NCI-H2196 (cell line): Measurements from ENCODE around the gene LNPK.
"Not testable (repeated sequence)": the region's sequence is repeated elsewhere in the genome, so short reads cannot be mapped to it uniquely, and the experiment has no call there.

ENCODE experiments used
- DNase-seq: peaks from one replicate; lab custom pipeline; 2025; ENCODE audit not compliant: unreplicated experiment; lab: John Stamatoyannopoulos, UW

The LNPK gene

DNA sequence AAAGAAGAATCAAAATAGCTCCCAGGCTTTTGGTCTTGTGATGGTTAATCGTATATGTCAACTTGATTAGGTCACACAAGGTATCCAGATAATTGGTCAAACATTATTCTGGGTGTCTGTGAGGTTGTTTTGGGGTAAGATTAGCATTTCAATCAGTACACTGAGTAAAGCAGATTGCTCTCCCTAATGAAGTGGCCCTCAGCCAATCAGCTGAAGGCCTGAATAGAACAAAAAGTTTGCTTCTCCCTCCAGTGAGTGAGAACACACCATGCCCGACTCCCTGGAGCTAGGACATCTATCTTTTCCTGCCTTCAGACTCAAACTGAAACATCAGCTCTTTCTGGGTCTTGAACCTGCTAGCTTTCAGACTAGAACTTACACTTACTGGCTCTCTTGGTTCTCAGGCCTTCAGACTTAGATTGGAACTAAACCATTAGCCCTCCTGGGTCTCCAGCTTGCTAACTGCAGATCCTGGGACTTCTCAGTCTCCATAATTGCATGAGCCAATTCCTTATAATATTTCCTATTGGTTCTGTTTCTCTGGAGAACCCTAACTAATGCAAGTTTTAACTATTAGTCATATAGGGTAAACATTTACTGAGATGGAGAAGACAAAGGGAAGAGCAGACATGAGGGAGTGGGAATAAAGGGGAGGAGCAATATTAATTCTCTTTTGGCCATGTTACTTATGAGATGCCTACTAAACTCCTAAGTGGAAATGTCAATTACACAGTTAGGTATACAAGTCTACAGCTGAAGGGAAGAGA, 25.5 kb downstream of the LNPK start:
- no peak for DNase-seq

DNA sequence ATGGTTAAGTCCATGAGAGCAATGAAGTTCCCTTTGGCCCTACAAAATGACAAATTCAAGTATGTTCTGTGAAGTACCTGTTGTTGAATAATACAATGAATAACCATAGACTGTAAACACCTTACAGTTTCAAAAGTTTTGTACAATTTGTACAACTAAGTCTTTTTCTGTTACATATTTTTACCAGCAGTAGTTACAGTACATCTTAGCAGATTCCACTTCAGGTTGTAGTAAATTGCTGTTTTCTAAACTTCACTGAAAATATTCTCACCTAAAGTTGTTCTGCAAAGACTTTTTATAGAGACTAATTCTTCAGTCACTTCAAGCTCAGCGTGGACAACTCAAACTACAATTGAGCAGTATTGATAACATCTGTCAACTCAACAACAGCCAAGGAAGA, 28.7 kb downstream of the LNPK start:
- DNase-seq = no peak

DNA sequence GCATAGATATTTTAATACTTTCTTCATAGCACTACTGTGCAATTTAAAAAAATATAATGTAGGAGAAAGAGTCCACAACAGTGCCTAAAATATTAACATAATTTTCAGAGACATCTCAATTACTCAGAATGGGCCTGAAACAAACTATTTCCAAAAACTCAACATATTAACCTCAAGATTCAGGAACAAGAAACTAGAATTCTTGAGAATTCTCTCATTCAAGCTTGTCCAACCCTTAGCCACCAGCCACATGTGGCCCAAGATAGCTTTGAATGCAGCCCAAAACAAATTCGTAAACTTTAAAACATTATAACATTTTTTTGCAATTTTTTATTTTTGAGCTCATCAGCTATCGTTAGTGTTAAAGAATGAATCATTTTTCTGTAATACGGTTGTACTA, 35.2 kb downstream of the LNPK start:
- DNase-seq = no peak

DNA sequence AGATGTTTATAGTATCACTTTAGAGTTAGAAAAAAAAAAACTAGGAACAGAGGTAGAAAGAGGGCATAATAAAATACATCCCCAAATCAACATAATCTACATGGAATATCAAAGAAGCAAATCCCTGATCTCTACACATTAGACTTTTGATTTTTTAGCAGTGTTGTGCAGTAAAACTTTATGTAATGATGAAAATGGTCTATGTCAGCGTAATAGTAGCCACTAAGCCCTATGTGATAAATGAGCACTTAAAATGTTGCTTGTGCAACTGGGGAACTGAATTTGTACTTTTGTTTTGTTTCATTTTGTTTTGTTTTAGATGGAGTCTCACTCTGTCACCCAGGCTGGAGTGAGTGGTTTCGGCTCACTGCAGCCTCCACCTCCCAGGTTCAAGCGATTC, 36.3 kb downstream of the LNPK start:
- no peak for DNase-seq

DNA sequence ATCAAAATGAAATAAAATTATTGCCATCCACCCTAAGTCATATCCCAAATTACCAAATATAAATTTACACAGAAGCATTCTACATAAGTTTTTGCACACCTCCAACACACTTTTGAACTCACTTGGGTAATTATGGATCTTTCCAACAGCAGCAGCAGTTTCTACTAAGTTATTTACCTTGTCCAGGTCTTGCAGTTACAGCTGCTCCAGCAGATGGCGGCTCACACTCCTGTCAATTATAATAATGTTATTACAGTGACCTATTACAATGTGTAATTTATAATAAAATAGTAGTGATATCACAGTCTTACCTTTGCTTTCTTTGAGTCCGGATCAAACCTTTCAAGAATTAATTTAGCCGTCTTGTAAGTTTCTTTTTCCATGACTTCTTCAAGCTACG, 37.9 kb downstream of the LNPK start:
- DNase-seq = no peak

DNA sequence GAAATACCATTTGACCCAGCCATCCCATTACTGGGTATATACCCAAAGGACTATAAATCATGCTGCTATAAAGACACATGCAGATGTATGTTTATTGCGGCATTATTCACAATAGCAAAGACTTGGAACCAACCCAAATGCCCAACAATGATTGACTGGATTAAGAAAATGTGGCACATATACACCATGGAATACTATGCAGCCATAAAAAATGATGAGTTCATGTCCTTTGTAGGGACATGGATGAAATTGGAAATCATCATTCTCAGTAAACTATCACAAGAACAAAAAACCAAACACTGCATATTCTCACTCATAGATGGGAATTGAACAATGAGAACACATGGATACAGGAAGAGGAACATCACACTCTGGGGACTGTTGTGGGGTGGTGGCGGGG, 38.9 kb downstream of the LNPK start:
- DNase-seq = not testable (repeated sequence)

DNA sequence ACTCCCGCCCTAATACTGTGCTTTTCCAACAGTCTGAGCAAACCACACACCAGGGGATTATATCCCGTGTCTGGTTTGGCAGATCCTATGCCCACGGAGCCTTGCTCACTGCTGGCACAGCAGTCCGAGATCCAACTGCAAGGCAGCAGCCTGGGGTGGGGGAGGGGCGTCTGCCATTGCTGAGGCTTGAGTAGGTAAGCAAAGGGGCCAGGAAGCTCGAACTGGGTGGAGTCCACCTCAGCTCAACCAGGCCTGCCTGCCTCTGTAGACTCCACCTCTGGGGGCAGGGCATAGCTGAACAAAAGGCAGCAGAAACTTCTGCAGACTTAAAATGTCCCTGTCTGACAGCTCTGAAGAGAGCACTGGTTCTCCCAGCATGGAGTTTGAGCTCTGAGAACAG, 44.2 kb downstream of the LNPK start:
- DNase-seq = no peak

DNA sequence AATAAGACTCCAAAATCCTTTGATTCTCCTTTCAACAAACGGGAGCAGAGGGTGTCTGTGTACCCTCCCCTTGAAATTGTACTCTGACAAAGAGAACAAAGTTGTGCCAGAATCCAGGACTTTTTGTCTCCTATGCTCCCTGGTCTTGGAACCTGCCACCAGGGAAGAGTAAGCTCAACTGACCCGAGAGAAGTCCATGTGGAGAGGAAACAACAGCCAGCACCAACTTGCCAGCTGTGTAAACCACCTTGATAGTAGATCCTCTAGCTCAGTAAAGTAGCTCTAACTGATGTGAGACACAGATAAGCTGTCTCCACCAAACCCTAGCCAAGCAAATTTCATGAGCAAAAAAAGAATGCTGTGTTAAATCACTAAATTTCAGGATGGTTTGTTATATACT, 46.9 kb downstream of the LNPK start:
- peak; percentile 14 for DNase-seq

DNA sequence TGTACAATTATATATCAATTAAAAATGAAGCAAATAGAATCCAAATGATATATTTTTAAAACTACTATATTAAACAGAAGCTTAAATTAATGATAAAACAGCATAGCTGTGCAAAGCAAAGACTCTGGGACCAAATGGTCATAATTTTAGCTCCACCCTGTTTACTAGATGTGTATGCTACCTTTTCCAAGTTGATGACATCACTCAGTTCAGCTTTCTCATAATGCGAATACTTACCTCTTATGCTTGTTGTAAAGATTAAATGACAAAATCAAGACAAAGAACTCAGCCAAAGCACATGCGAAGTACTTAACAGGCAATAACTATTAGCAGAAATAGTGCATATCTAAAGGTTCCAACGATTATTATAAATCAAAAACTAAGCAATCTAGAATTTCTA, 51.6 kb downstream of the LNPK start:
- no peak for DNase-seq

DNA sequence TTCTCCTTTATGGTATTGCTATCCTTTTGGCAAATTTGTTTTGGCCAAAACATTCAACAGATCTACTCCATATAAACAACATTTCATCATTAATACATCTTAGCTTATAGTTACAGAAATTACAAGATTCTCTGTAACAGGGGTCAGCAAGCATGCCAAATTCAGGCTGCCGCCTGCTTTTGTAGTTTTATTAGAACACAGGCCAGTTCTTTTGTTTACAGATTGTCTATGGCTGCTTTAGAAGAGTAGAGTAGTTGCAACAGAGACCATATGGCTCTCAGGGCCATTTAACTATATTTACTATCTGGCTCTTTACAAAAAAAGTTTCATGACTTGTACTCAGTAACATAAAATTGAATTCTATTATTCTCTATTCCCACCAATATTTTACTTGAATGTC, 53.9 kb downstream of the LNPK start:
- no peak for DNase-seq

DNA sequence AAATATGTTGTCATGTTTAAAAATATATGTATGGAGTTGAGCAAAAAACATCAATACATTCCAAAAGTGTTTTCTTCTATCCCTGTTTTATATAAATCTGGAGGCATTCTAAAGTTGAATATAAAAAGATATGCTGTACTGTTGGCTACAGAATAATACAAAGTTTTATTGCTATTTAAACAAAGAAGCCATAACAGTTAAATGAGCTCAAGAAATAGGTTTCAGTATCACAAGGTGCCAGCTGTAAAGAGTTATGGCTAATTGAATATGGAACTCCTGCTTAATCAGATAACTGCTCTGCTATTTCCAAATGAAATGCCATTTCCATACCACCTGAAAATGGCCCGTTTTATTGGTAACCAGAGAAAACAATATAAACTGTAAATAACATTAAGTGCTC, 55.0 kb downstream of the LNPK start:
- DNase-seq = no peak

DNA sequence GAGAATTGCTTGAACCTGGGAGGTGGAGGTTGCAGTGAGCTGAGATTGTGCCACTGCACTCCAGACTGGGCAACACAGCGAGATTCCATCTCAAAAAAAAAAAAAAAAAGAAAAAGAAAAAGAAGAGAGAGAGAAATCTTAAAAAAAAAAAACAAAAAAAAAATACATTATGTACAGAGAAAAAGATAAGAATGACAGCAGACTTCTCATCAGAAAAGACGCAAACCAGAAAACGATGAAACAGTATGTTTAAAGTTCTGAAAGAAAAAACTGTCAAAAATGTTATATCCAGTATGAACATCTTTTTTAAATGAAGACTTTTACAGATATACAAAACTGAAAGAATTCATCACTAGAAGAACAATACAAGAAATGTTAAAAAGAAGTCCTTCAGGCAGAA, 60.4 kb downstream of the LNPK start:
- DNase-seq = no peak

DNA sequence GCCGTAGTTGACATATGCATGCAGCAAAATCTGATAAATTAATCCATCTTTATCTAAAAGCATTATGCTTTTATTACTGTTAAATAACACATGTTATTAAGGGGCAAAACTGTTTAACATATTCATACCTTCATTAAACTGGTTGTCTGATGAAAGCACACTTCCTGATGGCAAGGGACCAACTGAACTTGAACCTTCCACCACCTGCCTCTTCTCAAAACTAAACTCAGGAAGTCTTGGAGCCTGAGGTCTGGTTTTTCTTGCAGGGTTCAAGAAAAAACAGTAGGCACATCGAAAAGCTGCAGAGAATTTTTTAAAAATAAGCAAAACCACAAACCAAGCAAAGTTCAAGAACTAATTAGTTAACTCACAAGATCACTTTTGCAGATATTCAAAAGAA, 64.9 kb downstream of the LNPK start:
- no peak for DNase-seq

DNA sequence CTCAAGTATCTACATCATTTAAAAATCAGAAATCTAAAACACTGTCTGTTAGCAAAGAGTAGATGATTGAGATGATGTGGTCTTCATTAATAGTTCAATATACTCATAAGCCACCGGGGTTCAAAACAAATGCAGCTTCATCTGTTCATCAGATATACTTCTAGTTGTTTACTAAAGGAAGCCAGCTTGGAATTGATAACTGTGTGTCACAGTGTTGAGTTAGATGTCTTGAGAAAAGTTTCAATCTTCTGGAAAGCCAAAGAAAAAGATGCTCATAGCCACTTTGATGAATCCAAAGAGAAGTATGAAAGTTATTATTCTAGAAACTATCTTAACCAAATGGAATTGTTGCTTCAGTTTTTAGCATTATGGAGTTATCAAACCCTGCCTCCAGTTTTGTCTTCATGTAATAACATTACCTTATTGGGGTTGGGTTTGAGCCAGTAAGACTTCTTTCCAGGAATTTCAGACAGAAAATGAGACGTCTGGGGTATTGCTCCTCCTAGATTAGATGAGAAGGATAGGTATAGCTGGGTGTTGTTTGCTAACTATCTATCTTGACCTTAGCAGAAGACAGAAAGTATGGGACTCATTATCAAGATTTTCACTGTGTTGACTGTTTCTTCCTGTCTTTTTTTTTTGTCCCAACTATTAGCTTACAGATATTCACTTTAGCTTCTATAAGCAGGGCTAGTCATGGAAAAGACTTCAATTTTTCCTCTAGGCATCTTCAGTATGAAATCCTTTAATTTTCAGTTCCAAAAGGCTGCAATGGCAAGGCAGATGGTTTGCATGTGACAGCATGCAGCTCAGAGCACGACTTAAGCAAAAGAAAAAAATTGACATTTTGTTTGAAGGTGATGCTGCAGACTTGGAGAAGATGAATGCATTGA, 66.5 kb downstream of the LNPK start:
- DNase-seq = no peak

DNA sequence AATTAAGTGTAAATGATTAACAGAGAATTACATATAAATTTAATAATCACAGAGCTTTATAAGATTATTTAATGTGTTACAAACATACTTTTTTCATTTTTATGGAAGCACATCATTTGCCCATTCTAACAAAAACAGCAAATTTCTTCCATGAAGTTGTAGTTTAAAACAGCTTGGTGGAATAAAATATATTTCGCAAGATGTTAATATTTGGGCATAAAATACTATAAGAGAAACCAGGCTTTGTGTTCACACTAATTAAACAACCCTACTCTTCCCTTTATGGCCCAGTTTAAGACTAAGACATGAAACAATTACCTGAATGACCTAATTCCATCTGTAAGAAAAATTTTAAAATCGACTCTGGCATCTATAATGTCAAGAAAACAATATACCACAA, 69.4 kb downstream of the LNPK start:
- no peak for DNase-seq

DNA sequence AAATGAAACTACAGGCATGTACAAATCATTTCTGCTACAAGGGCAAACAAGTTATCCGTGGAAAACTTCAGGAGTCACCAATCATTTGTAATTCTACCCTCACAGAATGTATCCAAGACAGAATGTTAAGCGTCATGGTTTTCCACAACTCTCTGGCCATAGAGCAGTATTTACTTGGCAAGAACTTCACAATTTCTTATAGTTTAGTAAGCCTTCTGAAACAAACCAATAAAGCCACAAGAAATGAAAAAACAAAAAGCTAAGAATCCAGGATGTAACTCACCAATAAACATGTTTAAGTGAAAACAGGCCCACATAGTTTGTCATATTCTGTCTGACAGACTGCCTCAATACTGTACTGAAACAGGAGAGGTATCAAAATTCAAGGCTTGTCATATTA, 70.3 kb downstream of the LNPK start:
- DNase-seq = no peak

DNA sequence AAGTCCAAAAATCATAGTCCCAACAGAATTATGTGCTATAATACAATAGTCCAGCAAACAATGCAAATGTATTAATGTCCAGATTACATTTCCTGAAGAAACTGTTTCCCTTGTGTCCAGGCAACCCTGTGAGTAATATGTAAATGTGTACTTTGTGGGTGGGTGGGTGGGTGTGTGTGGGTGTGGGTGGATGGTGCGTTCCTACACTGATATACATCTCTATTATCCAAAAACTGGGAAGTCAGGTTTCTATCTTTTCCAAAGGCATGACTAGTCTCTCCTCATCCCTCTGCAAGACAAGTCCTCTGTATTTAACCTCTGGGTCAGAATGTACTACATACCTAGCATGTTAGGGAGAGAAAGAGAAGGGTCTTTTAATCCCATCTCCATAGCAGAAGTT, 71.6 kb downstream of the LNPK start:
- no peak for DNase-seq

DNA sequence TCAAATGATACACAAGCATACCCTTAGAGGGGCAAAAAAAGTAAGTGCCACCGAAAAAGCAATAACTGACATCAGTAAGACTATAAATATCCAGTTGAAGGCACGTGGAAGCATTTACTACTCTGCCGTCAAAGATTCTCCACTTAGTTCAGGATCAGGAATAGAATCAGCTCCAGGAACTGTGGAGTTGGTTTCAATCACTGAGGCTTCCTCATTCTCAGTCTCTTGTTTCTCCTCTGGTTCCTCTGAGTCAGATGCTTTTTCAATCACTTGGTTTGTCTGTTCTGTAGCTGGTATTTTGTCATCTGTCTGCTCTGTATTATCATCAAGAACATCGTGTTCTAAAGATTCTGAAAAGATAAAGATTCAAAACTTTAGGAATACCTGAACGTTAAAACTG, 72.2 kb downstream of the LNPK start:
- DNase-seq = no peak

DNA sequence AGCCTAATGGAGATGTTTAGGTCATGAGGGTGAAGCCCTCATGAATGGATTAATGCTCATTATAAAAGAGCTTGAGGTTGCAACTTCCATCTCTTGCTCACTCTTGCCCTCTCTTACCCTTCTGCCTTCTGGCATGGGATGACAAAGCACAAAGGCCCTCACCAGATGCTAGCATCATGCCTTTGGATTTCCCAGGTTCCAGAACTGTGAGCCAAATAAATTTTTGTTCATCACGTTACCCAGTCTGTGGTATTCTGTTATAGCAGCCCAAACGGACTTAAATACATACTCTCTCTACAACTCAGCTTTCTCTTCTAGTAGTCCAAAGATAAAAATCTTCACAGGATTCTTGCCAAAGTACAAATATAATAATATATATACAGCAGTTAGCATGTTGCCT, 75.8 kb downstream of the LNPK start:
- no peak for DNase-seq

DNA sequence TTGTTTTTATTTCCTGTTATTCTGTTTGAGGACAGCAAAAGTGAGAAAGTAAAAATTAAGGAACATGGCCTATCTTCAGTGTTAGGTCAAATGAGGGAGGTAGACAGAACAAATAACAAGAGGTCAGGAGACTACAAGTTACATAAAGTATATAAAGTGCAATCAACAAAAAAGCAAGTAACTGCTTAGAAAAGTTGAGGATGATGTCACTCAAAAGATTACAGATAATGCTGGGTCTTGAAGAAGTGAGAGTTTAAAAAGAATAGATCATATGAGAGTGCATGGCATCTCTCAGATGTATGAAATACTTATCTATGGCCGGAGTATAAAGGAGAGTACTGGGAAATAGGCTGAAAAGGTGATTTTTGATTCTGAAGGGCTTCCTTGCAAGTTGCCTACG, 79.9 kb downstream of the LNPK start:
- no peak for DNase-seq

DNA sequence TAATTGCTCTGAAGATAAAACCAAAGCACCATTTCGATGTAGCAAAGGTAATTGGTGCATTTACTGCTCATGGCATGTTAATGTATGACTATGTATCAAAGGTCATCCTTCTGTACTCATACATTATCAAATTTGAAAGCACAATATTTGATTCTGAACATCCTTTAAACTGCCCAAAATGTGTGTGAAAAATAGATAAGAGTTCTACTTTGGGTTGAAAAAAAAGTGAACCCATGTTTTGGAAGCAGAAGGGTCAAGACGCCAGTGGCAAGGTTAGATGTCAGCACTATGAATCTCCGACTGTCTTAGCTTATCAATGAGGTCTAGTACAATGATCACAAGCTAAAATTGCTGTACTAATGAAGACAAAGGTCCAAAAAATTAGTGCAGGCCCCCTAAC, 83.1 kb downstream of the LNPK start:
- DNase-seq = no peak

DNA sequence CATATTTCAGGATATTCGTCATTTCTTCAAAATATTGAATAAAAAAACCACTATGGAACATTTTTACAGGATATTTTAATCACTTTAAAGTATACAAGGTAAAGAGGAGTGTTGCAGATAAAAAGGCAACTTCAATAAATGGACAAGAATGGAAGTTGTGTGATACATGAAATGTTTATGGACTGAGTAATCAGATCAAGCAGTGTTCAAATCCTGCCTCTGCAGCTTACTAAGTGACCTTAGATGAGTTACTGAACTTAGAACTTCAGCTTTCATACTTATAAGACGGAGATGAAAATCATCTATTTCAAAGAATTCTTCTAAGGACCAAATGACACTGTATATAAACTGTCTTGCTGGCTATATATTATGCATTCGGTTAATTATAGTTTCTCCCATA, 87.2 kb downstream of the LNPK start:
- DNase-seq = no peak
